ENCODE results near the gene SMC1B.
"Not testable (repeated sequence)": the region's sequence is repeated elsewhere in the genome, so short reads cannot be mapped to it uniquely, and the experiment has no call there.

The SMC1B gene

DNA sequence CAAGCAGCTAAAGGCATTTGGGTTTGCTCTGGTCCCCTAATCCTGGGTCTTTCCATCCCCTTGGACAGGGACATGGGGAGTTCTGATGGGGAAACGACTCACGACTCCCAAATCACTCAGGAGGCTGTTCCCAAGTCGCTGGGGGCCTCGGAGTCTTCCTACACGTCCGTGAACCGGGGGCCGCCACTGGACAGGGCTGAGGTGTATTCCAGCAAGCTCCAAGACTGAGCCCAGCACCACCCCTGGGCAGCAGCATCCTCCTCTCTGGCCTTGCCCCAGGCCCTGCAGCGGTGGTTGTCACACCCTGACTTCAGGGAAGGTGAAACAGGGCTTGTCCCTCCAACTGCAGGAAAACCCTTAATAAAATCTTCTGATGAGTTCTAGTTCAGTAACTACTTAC lies 117.9 kb downstream of the SMC1B start:
- Histone ChIP-seq H3K36me3 (ENCODE audit: low read length) (no peaks in the 10 kb centered on the region), H3K9me2 (replicated peaks; ENCODE audit: insufficient read depth, low read length) (no peaks in the 10 kb centered on the region), H3F3A (ENCODE audit: insufficient read depth) (no peaks in the 10 kb centered on the region), H3K9me3 (ENCODE audit: insufficient read depth, low read length) (no peaks in the 10 kb centered on the region), H4K20me1 (ENCODE audit: low read depth, low read length) (no peaks in the 10 kb centered on the region), H3K27ac (ENCODE audit: low read depth, low read length) (no peak overlapping the region), H3K4me3 (ENCODE audit: insufficient read depth, low read length, poor library complexity, severe bottlenecking) (no peak overlapping the region), H3K4me2 (ENCODE audit: low read depth, low read length, poor library complexity, severe bottlenecking) (no peak overlapping the region), H2AFZ (ENCODE audit: low read depth, low read length, severe bottlenecking) (no peak overlapping the region), H3K27me3 (ENCODE audit: low read length) (no peaks in the 10 kb centered on the region), H3K9ac (ENCODE audit: low read length) (no peak overlapping the region), H3K79me2 (ENCODE audit: insufficient read depth, low read length) (no peaks in the 10 kb centered on the region)
- TF ChIP-seq, protein P1, sequence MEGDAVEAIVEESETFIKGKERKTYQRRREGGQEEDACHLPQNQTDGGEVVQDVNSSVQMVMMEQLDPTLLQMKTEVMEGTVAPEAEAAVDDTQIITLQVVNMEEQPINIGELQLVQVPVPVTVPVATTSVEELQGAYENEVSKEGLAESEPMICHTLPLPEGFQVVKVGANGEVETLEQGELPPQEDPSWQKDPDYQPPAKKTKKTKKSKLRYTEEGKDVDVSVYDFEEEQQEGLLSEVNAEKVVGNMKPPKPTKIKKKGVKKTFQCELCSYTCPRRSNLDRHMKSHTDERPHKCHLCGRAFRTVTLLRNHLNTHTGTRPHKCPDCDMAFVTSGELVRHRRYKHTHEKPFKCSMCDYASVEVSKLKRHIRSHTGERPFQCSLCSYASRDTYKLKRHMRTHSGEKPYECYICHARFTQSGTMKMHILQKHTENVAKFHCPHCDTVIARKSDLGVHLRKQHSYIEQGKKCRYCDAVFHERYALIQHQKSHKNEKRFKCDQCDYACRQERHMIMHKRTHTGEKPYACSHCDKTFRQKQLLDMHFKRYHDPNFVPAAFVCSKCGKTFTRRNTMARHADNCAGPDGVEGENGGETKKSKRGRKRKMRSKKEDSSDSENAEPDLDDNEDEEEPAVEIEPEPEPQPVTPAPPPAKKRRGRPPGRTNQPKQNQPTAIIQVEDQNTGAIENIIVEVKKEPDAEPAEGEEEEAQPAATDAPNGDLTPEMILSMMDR (IDR thresholded peaks at IDR 0.05; ENCODE audit: insufficient read depth, low read length, poor library complexity, severe bottlenecking), result no peak
- TF ChIP-seq EZH2phosphoT487 (conservative IDR thresholded peaks at IDR 0.05; ENCODE audit: low read length), result no peak

DNA sequence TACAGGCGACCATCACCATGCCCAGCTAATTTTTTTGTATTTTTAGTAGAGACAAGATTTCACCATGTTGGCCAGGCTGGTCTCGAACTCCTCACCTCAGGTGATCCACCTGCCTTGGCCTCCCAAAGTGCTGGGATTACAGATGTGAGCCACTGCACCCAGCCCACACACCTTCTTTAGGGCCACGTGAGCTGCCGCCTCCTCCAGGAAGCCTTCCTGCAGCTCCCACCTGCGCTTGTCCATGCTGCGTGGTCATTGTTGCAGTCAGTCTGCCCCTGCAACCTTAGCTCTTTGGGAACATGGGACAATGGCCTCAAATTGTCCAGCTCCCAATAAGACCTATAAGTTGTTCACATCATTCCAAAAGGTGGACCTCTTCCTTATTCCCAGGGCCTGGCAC lies 118.4 kb downstream of the SMC1B start:
- not testable (repeated sequence) for H3K9me2 ChIP-seq (replicated peaks; ENCODE audit: insufficient read depth, low read length); H3K27me3 ChIP-seq (ENCODE audit: low read length); H3K4me3 ChIP-seq (ENCODE audit: insufficient read depth, low read length, poor library complexity, severe bottlenecking); H3K4me2 ChIP-seq (ENCODE audit: low read depth, low read length, poor library complexity, severe bottlenecking); H3K9ac ChIP-seq (ENCODE audit: low read length); H4K20me1 ChIP-seq (ENCODE audit: low read depth, low read length); H3K36me3 ChIP-seq (ENCODE audit: low read length); H3K27ac ChIP-seq (ENCODE audit: low read depth, low read length); H3K9me3 ChIP-seq (ENCODE audit: insufficient read depth, low read length); H2AFZ ChIP-seq (ENCODE audit: low read depth, low read length, severe bottlenecking); H3F3A ChIP-seq (ENCODE audit: insufficient read depth); H3K79me2 ChIP-seq (ENCODE audit: insufficient read depth, low read length)

All from SU-DHL-6 (cell line).